HG03280 (cell line): ENCODE data around the gene INHBB.

Source experiments
- ATAC-seq: cut with Tn5 transposase; IDR thresholded peaks from one replicate; pipeline ENCODE4 v1.9.1; 2021; ENCODE audit warnings: mild to moderate bottlenecking, moderate library complexity; ENCODE audit not compliant: unreplicated experiment

The INHBB gene

GRCh38 chr2:120354467-120354866, 8.5 kb downstream of the INHBB start:
- ATAC-seq, result no peak

GRCh38 chr2:120354935-120355779, 9.2 kb downstream of the INHBB start:
- no peak for ATAC-seq

GRCh38 chr2:120355780-120356266, 9.9 kb downstream of the INHBB start:
- no peak for ATAC-seq

- ATAC-seq, result no peak
These were observed 11.8 kb downstream of the INHBB start for GRCh38 chr2:120357768-120358167.

GRCh38 chr2:120358734-120359465, 13.0 kb downstream of the INHBB start:
- no peak for ATAC-seq

- ATAC-seq, result no peak
These were observed 14.4 kb downstream of the INHBB start for GRCh38 chr2:120360307-120360855.

GRCh38 chr2:120362926-120363325, 17.0 kb downstream of the INHBB start:
- ATAC-seq, result no peak

GRCh38 chr2:120365236-120365793, 19.4 kb downstream of the INHBB start:
- ATAC-seq, result no peak

- no peak for ATAC-seq
These were observed 20.8 kb downstream of the INHBB start for GRCh38 chr2:120366698-120367097.

- ATAC-seq, result no peak
These were observed 21.3 kb downstream of the INHBB start for GRCh38 chr2:120367221-120367620.

- no peak for ATAC-seq
These were observed 21.7 kb downstream of the INHBB start for GRCh38 chr2:120367649-120368048.

- no peak for ATAC-seq
These were observed 22.1 kb downstream of the INHBB start for GRCh38 chr2:120368086-120368485.

- no peak for ATAC-seq
These were observed 23.3 kb downstream of the INHBB start for GRCh38 chr2:120369250-120369649.

- no peak for ATAC-seq
These were observed 26.2 kb downstream of the INHBB start for GRCh38 chr2:120371969-120372625.

GRCh38 chr2:120372816-120373215, 26.9 kb downstream of the INHBB start:
- no peak for ATAC-seq

- ATAC-seq, result no peak
These were observed 27.5 kb downstream of the INHBB start for GRCh38 chr2:120373424-120373823.

- ATAC-seq, result no peak
These were observed 28.9 kb downstream of the INHBB start for GRCh38 chr2:120374821-120375220.

GRCh38 chr2:120375251-120376020, 29.5 kb downstream of the INHBB start:
- ATAC-seq, result no peak

GRCh38 chr2:120376101-120376500, 30.2 kb downstream of the INHBB start:
- ATAC-seq, result no peak
